Epithelial cell of proximal tubule (primary cell): ENCODE data around the gene CEACAM4. TPM values are rescaled to one million over a fixed set of nuclear protein-coding genes. Genes with fewer than 3 reads are reported as not detected.

Source experiments
- DNase-seq: peaks from one replicate; pipeline ENCODE4 v3.0.0-alpha.2; 2011; ENCODE audit warnings: low read depth
- H3K4me3 ChIP-seq: 2 replicates; pipeline ENCODE4 v1.5.1; 2011; ENCODE audit warnings: low read depth, mild to moderate bottlenecking, low read length
- CTCF ChIP-seq: conservative IDR thresholded peaks from 2 replicates; pipeline ENCODE4 v1.5.1; 2012; ENCODE audit warnings: low read depth, mild to moderate bottlenecking, low read length
- total RNA-seq: library from RNA; depleted of rRNA; stranded (reverse); fragments of >200 nt; gene quantifications from 2 replicates; pipeline ENCODE4 v1.2.3, GENCODE V29; 2015

The CEACAM4 gene
- total RNA-seq, 1 donor from 2014 or later = not detected

- H3K4me3 ChIP-seq = no peak overlapping the region
- TF ChIP-seq CTCF = no peak
- no peak for DNase-seq
Observed at GRCh38 chr19:41607668-41608067, 19.2 kb downstream of the CEACAM4 start.

GRCh38 chr19:41606215-41606837 is 20.5 kb downstream of the CEACAM4 start:
- no peak for TF ChIP-seq CTCF
- no peak overlapping the region for H3K4me3 ChIP-seq
- no peak for DNase-seq

- no peak for TF ChIP-seq CTCF
- no peak for DNase-seq
- H3K4me3 ChIP-seq = no peak overlapping the region
Observed at GRCh38 chr19:41604831-41605230, 22.0 kb downstream of the CEACAM4 start.

- H3K4me3 ChIP-seq = no peak overlapping the region
- no peak for DNase-seq
- no peak for TF ChIP-seq CTCF
Observed at GRCh38 chr19:41601771-41602170, 25.1 kb downstream of the CEACAM4 start.

- no peak overlapping the region for H3K4me3 ChIP-seq
- TF ChIP-seq CTCF = no peak
- no peak for DNase-seq
Observed at GRCh38 chr19:41599175-41599966, 27.5 kb downstream of the CEACAM4 start.

- no peak overlapping the region for H3K4me3 ChIP-seq
- TF ChIP-seq CTCF = peak; percentile 97
- DNase-seq = peak; percentile 9
Observed at GRCh38 chr19:41597600-41598041, 29.3 kb downstream of the CEACAM4 start.
